Stomach (tissue), 4 donors: Measurements from ENCODE around the gene SPATA4.

ENCODE experiments used
- POLR2A ChIP-seq, 4 donors: fragments of 450-650 bp; IDR thresholded peaks; one replicate each; pipeline ENCODE4 v1.6.1; 2016; ENCODE audit warnings: antibody characterized with exemption in 4 of 4, control low read depth in 2 of 4, mild to moderate bottlenecking in 1 of 4, moderate library complexity in 1 of 4
- TF ChIP-seq, protein P1 (sequence below), 7 experiments: fragments of 450-650 bp in 4 of 7; fragments of 200-600 bp in 3 of 7; sonication (generic) in 3 of 7; IDR thresholded peaks; one replicate each; pipeline ENCODE4 v1.5.1; 2016 to 2019; ENCODE audit warnings: antibody characterized with exemption in 7 of 7, control low read depth in 2 of 7, mild to moderate bottlenecking in 1 of 7

DNA sequence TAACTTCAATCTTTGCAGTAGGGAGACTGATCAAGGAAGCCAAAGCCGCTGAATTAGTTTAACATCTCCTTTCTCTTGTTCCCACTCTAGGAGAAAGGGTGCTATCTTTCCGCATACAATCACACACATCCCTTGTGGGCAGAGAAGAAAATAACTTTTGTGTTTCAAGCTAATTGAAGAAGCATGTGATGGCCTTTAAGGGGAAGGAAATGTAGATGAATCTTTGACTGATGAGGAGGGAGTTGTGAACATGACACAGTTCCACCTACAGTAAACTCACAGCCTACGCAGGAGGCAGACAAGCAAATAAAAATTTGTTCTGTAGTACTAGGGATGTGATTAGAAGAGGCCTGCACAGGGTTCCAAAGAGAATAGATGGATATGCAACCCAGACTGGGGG is 14.7 kb upstream of the SPATA4 start:
- TF ChIP-seq, protein P1, sequence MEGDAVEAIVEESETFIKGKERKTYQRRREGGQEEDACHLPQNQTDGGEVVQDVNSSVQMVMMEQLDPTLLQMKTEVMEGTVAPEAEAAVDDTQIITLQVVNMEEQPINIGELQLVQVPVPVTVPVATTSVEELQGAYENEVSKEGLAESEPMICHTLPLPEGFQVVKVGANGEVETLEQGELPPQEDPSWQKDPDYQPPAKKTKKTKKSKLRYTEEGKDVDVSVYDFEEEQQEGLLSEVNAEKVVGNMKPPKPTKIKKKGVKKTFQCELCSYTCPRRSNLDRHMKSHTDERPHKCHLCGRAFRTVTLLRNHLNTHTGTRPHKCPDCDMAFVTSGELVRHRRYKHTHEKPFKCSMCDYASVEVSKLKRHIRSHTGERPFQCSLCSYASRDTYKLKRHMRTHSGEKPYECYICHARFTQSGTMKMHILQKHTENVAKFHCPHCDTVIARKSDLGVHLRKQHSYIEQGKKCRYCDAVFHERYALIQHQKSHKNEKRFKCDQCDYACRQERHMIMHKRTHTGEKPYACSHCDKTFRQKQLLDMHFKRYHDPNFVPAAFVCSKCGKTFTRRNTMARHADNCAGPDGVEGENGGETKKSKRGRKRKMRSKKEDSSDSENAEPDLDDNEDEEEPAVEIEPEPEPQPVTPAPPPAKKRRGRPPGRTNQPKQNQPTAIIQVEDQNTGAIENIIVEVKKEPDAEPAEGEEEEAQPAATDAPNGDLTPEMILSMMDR (IDR thresholded peaks at IDR 0.05) = no peak
- TF ChIP-seq POLR2A (IDR thresholded peaks at IDR 0.05) = no peak
